MCF 10A (cell line): Measurements from ENCODE around the gene RAB27B. TPM values are rescaled to one million over a fixed set of nuclear protein-coding genes. Genes with fewer than 3 reads are reported as not detected.

Experiments used
- BruUV-seq: library from RNA; stranded (reverse); fragments of 400-500 nt; replicated peaks from 2 replicates; lab custom pipeline; 2021; lab: Mats Ljungman, UMichigan
- CTCF ChIA-PET: fragments of 300-600 bp; sonication (Branson Sonifier 250); formaldehyde crosslinking; extraction: SDS; loops from one replicate; lab custom pipeline; 2021; ENCODE audit warnings: antibody characterized with exemption, inconsistent platforms; lab: Yijun Ruan, JAX
- POLR2A ChIA-PET: fragments of 300-600, 350-650 bp; sonication (Branson Sonifier 250); formaldehyde crosslinking; extraction: SDS; loops from one replicate; lab custom pipeline; 2020; ENCODE audit warnings: antibody characterized with exemption, inconsistent platforms; lab: Yijun Ruan, JAX
- DNase-seq: peaks from one replicate; pipeline ENCODE4 v3.0.0-alpha.2; 2018; ENCODE audit not compliant: unreplicated experiment
- H3K27ac Mint-ChIP-seq: one replicate; pipeline ENCODE4 v1.8.0; 2022; ENCODE audit warnings: mild to moderate bottlenecking, low read depth, mixed read lengths; ENCODE audit not compliant: unreplicated experiment
- H3K27me3 Mint-ChIP-seq: one replicate; pipeline ENCODE4 v1.8.0; 2022; ENCODE audit warnings: mixed read lengths; ENCODE audit not compliant: insufficient read depth, unreplicated experiment
- H3K36me3 Mint-ChIP-seq: one replicate; pipeline ENCODE4 v1.8.0; 2022; ENCODE audit warnings: mild to moderate bottlenecking, moderate library complexity, mixed read lengths; ENCODE audit not compliant: insufficient read depth, unreplicated experiment
- H3K4me1 Mint-ChIP-seq: one replicate; pipeline ENCODE4 v1.8.0; 2022; ENCODE audit warnings: mixed read lengths; ENCODE audit not compliant: insufficient read depth, unreplicated experiment
- H3K4me3 Mint-ChIP-seq: one replicate; pipeline ENCODE4 v1.8.0; 2022; ENCODE audit warnings: mild to moderate bottlenecking, moderate library complexity, mixed read lengths; ENCODE audit not compliant: unreplicated experiment
- H3K9me3 Mint-ChIP-seq: one replicate; pipeline ENCODE4 v1.8.0; 2022; ENCODE audit warnings: mixed read lengths; ENCODE audit not compliant: unreplicated experiment
- intact Hi-C: fragments of 100-400 bp; cut with micrococcal nuclease; formaldehyde crosslinking; loops from 2 replicates; pipeline ENCODE4 v1.14.1; 2022
- total RNA-seq: library from RNA; stranded (reverse); gene quantifications from 2 replicates; pipeline ENCODE4 v1.2.3, GENCODE V29; 2022
- TF ChIP-seq, protein P1 (sequence below): fragments of 200-600 bp; IDR thresholded peaks from one replicate; pipeline ENCODE4 v1.8.0; 2022; ENCODE audit warnings: antibody characterized with exemption, mild to moderate bottlenecking; ENCODE audit not compliant: unreplicated experiment

Gene RAB27B
- total RNA-seq, 1 experiment from 2014 or later: 32.2 TPM

GRCh38 chr18:54911551-54911950 lies 83.3 kb downstream of the RAB27B start:
- no TSS peak for BruUV-seq
- POLR2A ChIA-PET: no interaction called here
- DNase-seq: no peak
- H3K4me3 Mint-ChIP-seq: no peak overlapping the region
- H3K4me1 Mint-ChIP-seq: no peaks in the 10 kb centered on the region
- H3K9me3 Mint-ChIP-seq: no peaks in the 10 kb centered on the region
- CTCF ChIA-PET: no interaction called here
- TF ChIP-seq, protein P1, sequence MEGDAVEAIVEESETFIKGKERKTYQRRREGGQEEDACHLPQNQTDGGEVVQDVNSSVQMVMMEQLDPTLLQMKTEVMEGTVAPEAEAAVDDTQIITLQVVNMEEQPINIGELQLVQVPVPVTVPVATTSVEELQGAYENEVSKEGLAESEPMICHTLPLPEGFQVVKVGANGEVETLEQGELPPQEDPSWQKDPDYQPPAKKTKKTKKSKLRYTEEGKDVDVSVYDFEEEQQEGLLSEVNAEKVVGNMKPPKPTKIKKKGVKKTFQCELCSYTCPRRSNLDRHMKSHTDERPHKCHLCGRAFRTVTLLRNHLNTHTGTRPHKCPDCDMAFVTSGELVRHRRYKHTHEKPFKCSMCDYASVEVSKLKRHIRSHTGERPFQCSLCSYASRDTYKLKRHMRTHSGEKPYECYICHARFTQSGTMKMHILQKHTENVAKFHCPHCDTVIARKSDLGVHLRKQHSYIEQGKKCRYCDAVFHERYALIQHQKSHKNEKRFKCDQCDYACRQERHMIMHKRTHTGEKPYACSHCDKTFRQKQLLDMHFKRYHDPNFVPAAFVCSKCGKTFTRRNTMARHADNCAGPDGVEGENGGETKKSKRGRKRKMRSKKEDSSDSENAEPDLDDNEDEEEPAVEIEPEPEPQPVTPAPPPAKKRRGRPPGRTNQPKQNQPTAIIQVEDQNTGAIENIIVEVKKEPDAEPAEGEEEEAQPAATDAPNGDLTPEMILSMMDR: no peak
- H3K36me3 Mint-ChIP-seq: no peaks in the 10 kb centered on the region
- no peak overlapping the region for H3K27ac Mint-ChIP-seq
- H3K27me3 Mint-ChIP-seq: no peaks in the 10 kb centered on the region
- intact Hi-C loops: no loop called here

GRCh38 chr18:54914816-54915215 lies 86.5 kb downstream of the RAB27B start:
- no TSS peak for BruUV-seq
- ChIA-PET CTCF (interaction anchor here (0.7 to 1.3 kb wide), 4 partner anchors 9 to 244 kb away, joined by 3 to 5 read pairs (median 3); no protein-coding TSS in a partner anchor), POLR2A (interaction anchor here (0.6 kb wide), 1 partner anchor 198 kb away, joined by 3 read pairs; no protein-coding TSS in a partner anchor)

DNA sequence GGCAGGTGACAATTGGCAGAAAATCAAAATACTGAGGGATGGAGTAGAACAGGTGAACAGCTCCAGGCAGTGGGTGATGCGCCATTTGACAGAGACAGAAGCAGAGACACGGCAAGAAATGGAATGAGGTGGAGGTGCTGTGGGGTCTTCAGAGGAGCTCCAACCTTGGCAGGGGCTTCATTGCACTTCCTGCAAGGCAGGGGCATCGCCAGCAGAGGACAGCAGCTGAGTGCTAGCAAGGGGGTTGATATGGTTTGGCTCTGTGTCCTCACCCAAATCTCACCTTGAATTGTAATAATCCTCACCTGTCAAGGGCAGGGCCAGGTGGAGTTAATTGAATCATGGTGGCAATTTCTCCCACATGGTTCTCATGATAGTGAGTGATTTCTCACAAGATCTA lies 88.2 kb downstream of the RAB27B start:
- DNase-seq: no peak
- TF ChIP-seq, protein P1: no peak
- H3K4me3 Mint-ChIP-seq: no peak overlapping the region
- no peaks in the 10 kb centered on the region for H3K4me1 Mint-ChIP-seq
- ChIA-PET POLR2A (no interaction called here), CTCF (interaction anchor here (1.5 kb wide), 1 partner anchor 237 kb away, joined by 3 read pairs; no protein-coding TSS in a partner anchor)
- BruUV-seq: no TSS peak
- intact Hi-C loops: no loop called here
- H3K27ac Mint-ChIP-seq: no peak overlapping the region
- H3K36me3 Mint-ChIP-seq: peaks cover 5% of the 10 kb centered on the region
- H3K27me3 Mint-ChIP-seq: no peaks in the 10 kb centered on the region
- H3K9me3 Mint-ChIP-seq: no peaks in the 10 kb centered on the region

More at GRCh38 chr18:54914816-54915215, 86.5 kb downstream of the RAB27B start:
- Mint-ChIP-seq H3K4me1 (no peaks in the 10 kb centered on the region), H3K9me3 (no peaks in the 10 kb centered on the region), H3K36me3 (peaks cover 5% of the 10 kb centered on the region), H3K27me3 (no peaks in the 10 kb centered on the region), H3K4me3 (no peak overlapping the region), H3K27ac (no peak overlapping the region)
- DNase-seq: no peak
- intact Hi-C loops: no loop called here
- TF ChIP-seq, protein P1: no peak

DNA sequence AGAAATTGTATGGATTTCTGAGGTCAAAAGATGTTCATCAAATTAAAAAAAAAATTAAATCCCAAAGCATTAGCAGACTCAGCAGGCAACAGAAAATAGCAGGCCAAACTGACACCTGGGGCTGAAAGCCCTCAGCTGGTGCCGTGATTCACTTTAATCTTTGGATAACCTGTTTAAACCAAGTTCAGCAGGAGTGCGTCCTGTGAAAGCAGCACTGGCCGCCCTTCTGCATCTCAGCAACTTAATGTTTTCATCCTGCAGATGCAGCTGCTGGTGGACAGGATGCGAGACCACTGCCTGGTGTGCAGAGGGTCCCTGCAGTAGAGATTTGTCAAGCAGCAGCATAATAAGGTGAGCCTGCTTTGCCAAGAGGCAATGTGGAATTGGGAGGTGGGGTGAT lies 89.8 kb downstream of the RAB27B start:
- Mint-ChIP-seq H3K27me3 (no peaks in the 10 kb centered on the region), H3K27ac (no peak overlapping the region), H3K4me3 (no peak overlapping the region), H3K9me3 (no peaks in the 10 kb centered on the region), H3K4me1 (no peaks in the 10 kb centered on the region), H3K36me3 (peaks cover 5% of the 10 kb centered on the region)
- no peak for DNase-seq
- intact Hi-C loops: no loop called here
- no TSS peak for BruUV-seq
- ChIA-PET CTCF (no interaction called here), POLR2A (no interaction called here)
- TF ChIP-seq, protein P1: no peak
